Measurements from ENCODE around the gene PPP1CB.

The PPP1CB gene

GRCh38 chr2:28745876-28746275 is 5.8 kb upstream of the PPP1CB start:
- no peak for DNase-seq

- DNase-seq, result no peak
These were observed 5.1 kb upstream of the PPP1CB start for GRCh38 chr2:28746429-28747111.

DNA sequence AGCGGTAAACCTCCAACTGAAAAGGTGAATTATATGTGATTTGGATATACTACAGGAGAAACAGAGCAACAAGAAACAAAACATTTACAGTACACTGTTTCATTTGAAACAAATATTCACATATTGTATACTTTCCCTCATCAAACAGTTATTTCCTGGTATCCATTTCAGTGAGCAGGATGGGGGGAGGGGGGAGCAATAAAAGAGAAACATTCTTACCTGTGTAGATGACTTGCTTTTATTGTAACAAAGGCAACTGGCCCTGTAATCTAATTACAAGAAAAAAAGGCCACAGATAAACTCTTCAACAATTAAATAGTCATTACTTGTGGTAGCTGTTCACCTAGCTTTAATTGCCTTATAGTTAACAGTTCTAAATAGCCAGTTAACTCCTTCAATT is 3.9 kb upstream of the PPP1CB start:
- DNase-seq, result no peak

- peak in 1 of 5 donors; percentile 28 for DNase-seq
These were observed 3.5 kb upstream of the PPP1CB start for GRCh38 chr2:28748176-28748575.

DNA sequence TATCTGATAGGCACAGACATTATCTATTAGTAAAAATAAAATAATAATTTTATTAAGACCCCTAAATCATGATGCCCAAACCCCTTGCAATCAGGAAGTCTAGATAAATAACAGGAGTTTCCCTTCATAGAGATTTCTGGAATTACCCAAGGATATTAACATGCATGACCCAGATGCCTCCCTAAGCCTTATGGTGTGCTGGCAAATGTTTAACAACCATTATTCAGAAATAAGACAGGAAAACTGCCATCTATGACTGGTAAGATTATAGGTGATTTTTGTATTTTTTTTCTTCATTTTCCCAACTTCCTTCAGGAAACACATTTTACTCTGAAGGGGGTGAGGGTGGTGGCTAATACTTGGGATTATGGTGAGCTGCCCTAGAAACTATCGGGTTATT is 2.7 kb upstream of the PPP1CB start:
- no peak for DNase-seq

DNA sequence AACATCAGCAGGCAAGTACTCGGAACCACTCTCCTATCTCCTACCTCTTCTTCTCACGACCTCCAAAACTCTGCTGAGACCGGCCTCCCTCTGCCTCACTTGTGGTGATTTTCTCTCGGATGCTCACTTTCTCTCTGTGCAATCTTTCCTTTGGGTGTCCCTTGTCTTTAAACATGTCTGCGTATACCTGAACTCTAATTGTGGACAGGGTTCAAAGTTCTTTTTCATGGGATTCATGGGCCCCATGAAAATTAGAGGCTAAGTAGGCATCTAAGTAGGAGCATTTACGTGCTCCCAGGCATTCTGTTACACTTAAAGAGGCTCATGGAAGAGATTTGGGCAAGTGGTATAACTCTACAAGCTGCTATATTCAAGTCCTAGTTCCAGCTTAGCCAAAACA is 2.1 kb upstream of the PPP1CB start:
- DNase-seq, result no peak

DNA sequence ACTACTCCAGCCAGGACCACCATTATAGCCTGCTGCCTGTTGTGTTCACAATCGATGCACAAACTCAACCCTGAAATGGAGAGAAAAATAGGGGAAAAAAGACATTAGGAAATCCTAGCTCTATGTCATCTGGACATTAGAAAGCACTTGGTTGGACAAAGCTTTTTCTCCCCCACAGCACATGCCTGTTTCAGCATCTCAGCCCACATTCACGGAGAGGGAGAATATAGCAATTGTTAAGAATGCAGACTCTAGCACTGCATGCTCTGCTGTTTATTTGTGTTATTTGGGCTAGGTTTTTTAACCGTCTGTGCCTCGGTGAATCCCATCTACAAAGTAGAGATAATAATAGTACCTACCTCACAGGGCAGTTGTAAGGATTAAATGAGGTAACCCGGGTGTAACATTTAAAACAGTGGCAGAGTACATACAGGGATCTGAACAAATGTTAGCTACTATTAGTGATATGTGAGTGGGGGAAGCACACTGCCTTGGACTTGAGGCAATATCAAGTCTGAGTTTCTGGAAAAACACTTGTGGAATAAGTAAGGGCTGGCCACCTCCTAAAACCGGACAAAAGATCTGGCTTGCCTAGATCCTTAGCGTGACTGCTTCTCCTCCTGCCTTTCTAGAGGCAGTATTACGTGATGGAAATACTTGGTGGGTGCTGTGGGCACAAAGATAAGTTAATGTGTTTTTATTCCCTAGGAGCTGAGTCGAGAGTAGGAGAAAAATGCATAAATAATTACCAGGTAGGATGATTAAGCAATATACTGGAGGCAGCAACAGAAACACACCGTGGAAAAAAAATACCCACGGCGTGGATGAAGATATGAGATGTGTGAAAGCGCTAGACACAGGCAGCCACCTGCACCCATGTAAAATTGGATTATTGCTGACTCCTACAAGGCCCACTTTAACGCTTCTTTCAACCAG is 1.0 kb upstream of the PPP1CB start:
- peak in 4 of 5 donors; percentile 9 to 53 (median 20) for DNase-seq

- peak in 2 of 5 donors; percentile 32 to 45 for DNase-seq
These were observed 463 bp downstream of the PPP1CB start for GRCh38 chr2:28751956-28752630.

GRCh38 chr2:28752631-28753376 is 1.2 kb downstream of the PPP1CB start:
- DNase-seq, result no peak

GRCh38 chr2:28754321-28754720 is 2.7 kb downstream of the PPP1CB start:
- DNase-seq, result no peak

DNA sequence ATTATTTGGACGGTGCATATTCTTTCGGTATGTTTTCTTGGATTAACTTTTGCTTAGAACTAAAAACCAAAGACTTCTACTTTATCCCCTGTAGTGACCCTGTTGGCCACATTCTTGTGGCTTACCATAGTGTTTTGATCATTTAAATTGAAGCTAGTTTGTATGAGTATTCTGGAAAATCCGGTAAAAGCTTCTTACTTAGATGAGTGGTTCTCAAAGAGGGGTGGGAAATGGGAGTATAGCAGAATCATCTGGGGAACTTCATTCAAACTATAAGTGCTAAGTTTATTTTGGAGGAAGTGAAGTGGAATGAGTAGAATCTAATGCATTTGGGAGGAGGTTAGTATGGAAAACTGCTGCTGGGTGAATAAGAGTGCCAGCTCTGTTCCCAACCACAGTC is 3.8 kb downstream of the PPP1CB start:
- DNase-seq, result no peak

- no peak for DNase-seq
These were observed 6.8 kb downstream of the PPP1CB start for GRCh38 chr2:28758459-28758858.

GRCh38 chr2:28761420-28761819 is 9.8 kb downstream of the PPP1CB start:
- no peak for DNase-seq

DNA sequence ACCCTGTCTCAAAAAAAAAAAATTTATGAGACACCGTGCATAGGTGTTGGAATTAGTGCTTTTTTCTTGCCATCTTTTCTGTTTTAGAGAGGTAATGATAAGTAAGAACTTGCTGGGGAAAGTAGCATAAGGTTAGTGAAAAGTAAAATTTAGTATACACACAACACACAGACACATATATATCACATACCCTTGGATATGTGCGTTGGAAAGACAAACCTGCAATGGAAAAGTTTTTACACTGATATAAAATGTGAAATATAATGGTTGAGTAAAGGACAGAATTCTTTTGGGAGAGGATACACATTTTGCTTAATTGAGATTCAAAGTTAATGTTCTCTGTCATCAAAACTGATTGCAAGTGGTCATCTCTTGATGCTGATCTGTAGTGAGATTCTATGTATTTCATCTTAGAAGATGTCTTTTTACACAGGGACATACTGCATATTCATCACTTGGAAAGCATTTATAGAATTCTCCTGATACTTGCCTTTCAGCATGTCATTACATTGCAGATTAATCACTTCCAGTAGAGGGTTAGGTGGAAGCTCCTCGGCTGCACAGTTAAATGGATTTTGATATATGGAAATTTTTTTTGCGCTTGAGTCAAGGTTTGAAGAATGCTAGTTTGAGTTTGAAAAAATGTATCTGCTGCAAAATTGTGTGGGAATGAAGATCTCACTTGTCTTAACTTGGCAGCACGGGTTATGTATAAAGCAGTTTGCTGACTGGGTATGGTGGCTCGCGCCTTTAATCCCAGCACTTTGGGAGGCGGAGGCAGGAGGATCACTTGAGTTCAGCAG is 13.5 kb downstream of the PPP1CB start:
- DNase-seq, result no peak

GRCh38 chr2:28766070-28766469 is 14.4 kb downstream of the PPP1CB start:
- DNase-seq, result no peak

DNA sequence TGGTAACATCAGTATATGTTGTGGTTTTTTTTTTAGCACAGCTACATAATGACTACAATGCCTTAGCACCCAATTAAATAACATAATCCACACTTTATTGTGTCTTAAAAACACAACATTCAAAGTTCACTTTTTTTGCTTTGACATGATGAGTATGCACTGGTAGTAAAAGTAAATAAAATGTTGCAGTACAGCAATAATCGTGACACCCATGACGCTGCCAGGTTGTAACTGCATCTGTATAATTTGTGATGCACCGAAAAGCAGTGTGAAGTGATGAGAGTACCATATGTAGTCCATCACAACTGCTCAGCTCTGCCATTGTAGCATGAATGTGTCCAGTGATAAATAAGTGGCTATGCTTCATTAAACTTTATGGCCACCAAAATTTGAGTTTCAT is 15.7 kb downstream of the PPP1CB start:
- DNase-seq, result no peak

DNA sequence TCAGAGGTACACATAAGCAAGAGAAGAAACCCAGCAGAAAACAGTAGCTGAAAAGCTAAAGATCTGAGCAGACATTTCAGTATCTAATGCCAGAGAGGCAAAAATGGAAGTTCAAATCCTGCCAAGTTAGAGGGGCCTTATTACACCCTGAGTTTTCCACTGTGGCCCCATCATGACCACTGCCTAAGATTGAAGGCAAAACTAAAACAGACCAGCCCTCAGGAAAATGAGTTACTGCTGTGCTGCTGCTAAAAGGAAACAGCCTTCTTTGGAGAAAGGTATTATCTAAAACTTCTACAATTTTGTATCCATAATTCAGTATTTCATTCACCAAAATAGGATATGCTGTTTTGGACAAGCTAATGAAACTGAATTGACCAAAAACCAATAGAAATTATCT is 16.8 kb downstream of the PPP1CB start:
- no peak for DNase-seq

- no peak for DNase-seq
These were observed 17.3 kb downstream of the PPP1CB start for GRCh38 chr2:28768952-28769351.

DNA sequence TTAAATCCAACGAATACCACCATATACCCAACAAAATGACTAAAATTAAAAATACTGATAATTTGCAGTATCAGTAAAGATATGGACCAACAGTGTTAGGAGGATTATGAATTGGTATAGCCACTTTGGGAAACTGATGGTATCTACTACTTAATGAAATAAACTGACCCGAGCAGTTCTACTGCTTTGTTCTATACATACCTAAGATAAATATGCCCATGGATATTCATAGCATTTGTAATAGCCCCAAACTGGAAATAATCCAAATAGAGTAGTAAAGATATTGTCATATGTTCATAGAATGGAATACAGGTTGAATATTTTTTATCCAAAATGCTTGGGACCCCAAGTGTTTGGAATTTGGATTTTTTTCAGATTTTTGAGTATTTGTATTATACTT is 20.7 kb downstream of the PPP1CB start:
- DNase-seq, result no peak

- no peak for DNase-seq
These were observed 24.8 kb downstream of the PPP1CB start for GRCh38 chr2:28776471-28776870.

- DNase-seq, result no peak
These were observed 26.8 kb downstream of the PPP1CB start for GRCh38 chr2:28778392-28778791.

GRCh38 chr2:28779001-28779400 is 27.4 kb downstream of the PPP1CB start:
- no peak for DNase-seq
